WTC11 (cell line): ENCODE results near the gene MEPCE.

Experiments
- CBFB ChIP-seq: sonication (generic); formaldehyde crosslinking; IDR thresholded peaks from 2 replicates; pipeline ENCODE4 v1.8.1; 2022; ENCODE audit warnings: mild to moderate bottlenecking, low read depth, missing genetic modification reagents
- CREB1 ChIP-seq: sonication (generic); formaldehyde crosslinking; IDR thresholded peaks from 2 replicates; pipeline ENCODE4 v1.8.0; 2023; ENCODE audit warnings: mild to moderate bottlenecking, missing genetic modification reagents
- EMX1 ChIP-seq: fragments of 250-450 bp; sonication (Bioruptor Pico); IDR thresholded peaks from 2 replicates; pipeline ENCODE4 v1.8.0; 2021; ENCODE audit warnings: mild to moderate bottlenecking
- GTF2I ChIP-seq: fragments of 250-450 bp; sonication (Bioruptor Pico); conservative IDR thresholded peaks from 2 replicates; pipeline ENCODE4 v1.4.0; 2021; ENCODE audit warnings: mild to moderate bottlenecking
- MXD4 ChIP-seq: fragments of 250-450 bp; sonication (Bioruptor Pico); IDR thresholded peaks from 2 replicates; pipeline ENCODE4 v1.8.0; 2021; ENCODE audit warnings: mild to moderate bottlenecking, moderate library complexity, borderline replicate concordance
- TEAD4 ChIP-seq: sonication (generic); formaldehyde crosslinking; IDR thresholded peaks from 2 replicates; pipeline ENCODE4 v1.8.0; 2022; ENCODE audit warnings: mild to moderate bottlenecking, missing genetic modification reagents
- TF ChIP-seq, protein P1 (sequence below): fragments of 200-600 bp; IDR thresholded peaks from 2 replicates; pipeline ENCODE4 v1.8.0; 2022; ENCODE audit warnings: antibody characterized with exemption
- TF ChIP-seq, protein P2 (sequence below): sonication (generic); formaldehyde crosslinking; IDR thresholded peaks from 2 replicates; pipeline ENCODE4 v1.8.1; 2023; ENCODE audit warnings: mild to moderate bottlenecking, moderate library complexity, missing genetic modification reagents
- TF ChIP-seq, protein P3 (sequence below): sonication (generic); formaldehyde crosslinking; IDR thresholded peaks from 2 replicates; pipeline ENCODE4 v1.8.0; 2022; ENCODE audit warnings: mild to moderate bottlenecking, missing genetic modification reagents
- TF ChIP-seq, protein P4 (sequence below): sonication (generic); formaldehyde crosslinking; IDR thresholded peaks from 2 replicates; pipeline ENCODE4 v1.8.0; 2023; ENCODE audit warnings: missing genetic modification reagents, mild to moderate bottlenecking, borderline replicate concordance
- TF ChIP-seq, protein P5 (sequence below): sonication (generic); formaldehyde crosslinking; IDR thresholded peaks from 2 replicates; pipeline ENCODE4 v1.8.0; 2022; ENCODE audit warnings: mild to moderate bottlenecking, missing genetic modification reagents

DNA sequence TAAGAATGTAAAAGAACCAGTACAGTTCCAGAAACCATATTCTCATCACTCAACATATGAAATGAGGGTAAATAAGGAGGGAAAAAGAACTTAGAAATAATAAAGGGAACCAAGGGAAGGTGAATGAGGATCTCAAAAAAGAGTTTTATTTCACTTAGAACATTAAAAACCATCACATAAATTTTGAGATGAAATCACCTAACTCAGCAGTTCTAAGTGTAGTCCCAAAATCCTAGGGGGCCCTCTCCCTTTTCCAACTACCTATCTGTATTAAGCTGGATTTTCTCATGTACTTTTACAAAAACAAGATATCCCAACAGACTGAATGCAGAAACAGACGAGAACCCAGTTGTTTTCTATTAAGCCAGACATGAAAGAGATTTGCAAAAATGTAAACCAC lies 4.3 kb upstream of the MEPCE start:
- TF ChIP-seq, protein P1, sequence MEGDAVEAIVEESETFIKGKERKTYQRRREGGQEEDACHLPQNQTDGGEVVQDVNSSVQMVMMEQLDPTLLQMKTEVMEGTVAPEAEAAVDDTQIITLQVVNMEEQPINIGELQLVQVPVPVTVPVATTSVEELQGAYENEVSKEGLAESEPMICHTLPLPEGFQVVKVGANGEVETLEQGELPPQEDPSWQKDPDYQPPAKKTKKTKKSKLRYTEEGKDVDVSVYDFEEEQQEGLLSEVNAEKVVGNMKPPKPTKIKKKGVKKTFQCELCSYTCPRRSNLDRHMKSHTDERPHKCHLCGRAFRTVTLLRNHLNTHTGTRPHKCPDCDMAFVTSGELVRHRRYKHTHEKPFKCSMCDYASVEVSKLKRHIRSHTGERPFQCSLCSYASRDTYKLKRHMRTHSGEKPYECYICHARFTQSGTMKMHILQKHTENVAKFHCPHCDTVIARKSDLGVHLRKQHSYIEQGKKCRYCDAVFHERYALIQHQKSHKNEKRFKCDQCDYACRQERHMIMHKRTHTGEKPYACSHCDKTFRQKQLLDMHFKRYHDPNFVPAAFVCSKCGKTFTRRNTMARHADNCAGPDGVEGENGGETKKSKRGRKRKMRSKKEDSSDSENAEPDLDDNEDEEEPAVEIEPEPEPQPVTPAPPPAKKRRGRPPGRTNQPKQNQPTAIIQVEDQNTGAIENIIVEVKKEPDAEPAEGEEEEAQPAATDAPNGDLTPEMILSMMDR = no peak
- TF ChIP-seq, protein P2, sequence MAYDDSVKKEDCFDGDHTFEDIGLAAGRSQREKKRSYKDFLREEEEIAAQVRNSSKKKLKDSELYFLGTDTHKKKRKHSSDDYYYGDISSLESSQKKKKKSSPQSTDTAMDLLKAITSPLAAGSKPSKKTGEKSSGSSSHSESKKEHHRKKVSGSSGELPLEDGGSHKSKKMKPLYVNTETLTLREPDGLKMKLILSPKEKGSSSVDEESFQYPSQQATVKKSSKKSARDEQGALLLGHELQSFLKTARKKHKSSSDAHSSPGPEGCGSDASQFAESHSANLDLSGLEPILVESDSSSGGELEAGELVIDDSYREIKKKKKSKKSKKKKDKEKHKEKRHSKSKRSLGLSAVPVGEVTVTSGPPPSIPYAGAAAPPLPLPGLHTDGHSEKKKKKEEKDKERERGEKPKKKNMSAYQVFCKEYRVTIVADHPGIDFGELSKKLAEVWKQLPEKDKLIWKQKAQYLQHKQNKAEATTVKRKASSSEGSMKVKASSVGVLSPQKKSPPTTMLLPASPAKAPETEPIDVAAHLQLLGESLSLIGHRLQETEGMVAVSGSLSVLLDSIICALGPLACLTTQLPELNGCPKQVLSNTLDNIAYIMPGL (CRISPR knock-in tag) = no peak
- TF ChIP-seq, protein P3, sequence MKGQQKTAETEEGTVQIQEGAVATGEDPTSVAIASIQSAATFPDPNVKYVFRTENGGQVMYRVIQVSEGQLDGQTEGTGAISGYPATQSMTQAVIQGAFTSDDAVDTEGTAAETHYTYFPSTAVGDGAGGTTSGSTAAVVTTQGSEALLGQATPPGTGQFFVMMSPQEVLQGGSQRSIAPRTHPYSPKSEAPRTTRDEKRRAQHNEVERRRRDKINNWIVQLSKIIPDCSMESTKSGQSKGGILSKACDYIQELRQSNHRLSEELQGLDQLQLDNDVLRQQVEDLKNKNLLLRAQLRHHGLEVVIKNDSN (CRISPR knock-in tag) = no peak
- TF ChIP-seq CREB1 (no peak), GTF2I (no peak), MXD4 (CRISPR knock-in tag) (no peak), CBFB (CRISPR knock-in tag) (no peak), TEAD4 (no peak), EMX1 (CRISPR knock-in tag) (no peak)
- TF ChIP-seq, protein P4, sequence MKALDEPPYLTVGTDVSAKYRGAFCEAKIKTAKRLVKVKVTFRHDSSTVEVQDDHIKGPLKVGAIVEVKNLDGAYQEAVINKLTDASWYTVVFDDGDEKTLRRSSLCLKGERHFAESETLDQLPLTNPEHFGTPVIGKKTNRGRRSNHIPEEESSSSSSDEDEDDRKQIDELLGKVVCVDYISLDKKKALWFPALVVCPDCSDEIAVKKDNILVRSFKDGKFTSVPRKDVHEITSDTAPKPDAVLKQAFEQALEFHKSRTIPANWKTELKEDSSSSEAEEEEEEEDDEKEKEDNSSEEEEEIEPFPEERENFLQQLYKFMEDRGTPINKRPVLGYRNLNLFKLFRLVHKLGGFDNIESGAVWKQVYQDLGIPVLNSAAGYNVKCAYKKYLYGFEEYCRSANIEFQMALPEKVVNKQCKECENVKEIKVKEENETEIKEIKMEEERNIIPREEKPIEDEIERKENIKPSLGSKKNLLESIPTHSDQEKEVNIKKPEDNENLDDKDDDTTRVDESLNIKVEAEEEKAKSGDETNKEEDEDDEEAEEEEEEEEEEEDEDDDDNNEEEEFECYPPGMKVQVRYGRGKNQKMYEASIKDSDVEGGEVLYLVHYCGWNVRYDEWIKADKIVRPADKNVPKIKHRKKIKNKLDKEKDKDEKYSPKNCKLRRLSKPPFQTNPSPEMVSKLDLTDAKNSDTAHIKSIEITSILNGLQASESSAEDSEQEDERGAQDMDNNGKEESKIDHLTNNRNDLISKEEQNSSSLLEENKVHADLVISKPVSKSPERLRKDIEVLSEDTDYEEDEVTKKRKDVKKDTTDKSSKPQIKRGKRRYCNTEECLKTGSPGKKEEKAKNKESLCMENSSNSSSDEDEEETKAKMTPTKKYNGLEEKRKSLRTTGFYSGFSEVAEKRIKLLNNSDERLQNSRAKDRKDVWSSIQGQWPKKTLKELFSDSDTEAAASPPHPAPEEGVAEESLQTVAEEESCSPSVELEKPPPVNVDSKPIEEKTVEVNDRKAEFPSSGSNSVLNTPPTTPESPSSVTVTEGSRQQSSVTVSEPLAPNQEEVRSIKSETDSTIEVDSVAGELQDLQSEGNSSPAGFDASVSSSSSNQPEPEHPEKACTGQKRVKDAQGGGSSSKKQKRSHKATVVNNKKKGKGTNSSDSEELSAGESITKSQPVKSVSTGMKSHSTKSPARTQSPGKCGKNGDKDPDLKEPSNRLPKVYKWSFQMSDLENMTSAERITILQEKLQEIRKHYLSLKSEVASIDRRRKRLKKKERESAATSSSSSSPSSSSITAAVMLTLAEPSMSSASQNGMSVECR = no peak
- TF ChIP-seq, protein P5, sequence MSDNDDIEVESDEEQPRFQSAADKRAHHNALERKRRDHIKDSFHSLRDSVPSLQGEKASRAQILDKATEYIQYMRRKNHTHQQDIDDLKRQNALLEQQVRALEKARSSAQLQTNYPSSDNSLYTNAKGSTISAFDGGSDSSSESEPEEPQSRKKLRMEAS (CRISPR knock-in tag) = no peak
